Panc1 (cell line): ENCODE data around the gene SCRG1. TPM values are rescaled to one million over a fixed set of nuclear protein-coding genes. Genes with fewer than 3 reads are reported as not detected.

Source experiments
- ATAC-seq: fragments of 200-7000 bp; cut with Tn5 transposase; 2 replicates; pipeline ENCODE4 v1.9.1; 2020; ENCODE audit warnings: mild to moderate bottlenecking, moderate library complexity
- BruUV-seq: library from RNA; stranded (reverse); fragments of 400-500 nt; replicated peaks from 2 replicates; lab custom pipeline; 2021; lab: Mats Ljungman, UMichigan
- CTCF ChIA-PET: fragments of 300-600 bp; sonication (Branson Sonifier 250); formaldehyde crosslinking; loops from one replicate; lab custom pipeline; 2022; ENCODE audit warnings: antibody characterized with exemption; lab: Charles Lee
- POLR2A ChIA-PET: fragments of 300-600 bp; sonication (Branson Sonifier 250); formaldehyde crosslinking; loops from one replicate; lab custom pipeline; 2022; ENCODE audit warnings: antibody characterized with exemption; lab: Charles Lee
- DNase-seq: peaks from one replicate; pipeline ENCODE4 v3.0.0-alpha.2; 2010; ENCODE audit warnings: low read depth, low spot score
- H3K27ac ChIP-seq: 2 replicates; pipeline ENCODE4 v1.5.1; 2011; ENCODE audit warnings: mild to moderate bottlenecking, low read length, inconsistent platforms
- H3K27me3 ChIP-seq: fragments of 200-500 bp; sonication (Bioruptor generic); 2 replicates; pipeline ENCODE4 v1.6.0; 2014; ENCODE audit warnings: low read length, inconsistent platforms; ENCODE audit not compliant: control insufficient read depth, insufficient read depth
- H3K36me3 ChIP-seq: fragments of 200-500 bp; sonication (Bioruptor generic); 2 replicates; pipeline ENCODE4 v1.5.1; 2014; ENCODE audit warnings: inconsistent platforms, mild to moderate bottlenecking, low read length, moderate library complexity; ENCODE audit not compliant: control insufficient read depth, insufficient read depth
- H3K4me1 ChIP-seq: 2 replicates; pipeline ENCODE4 v1.5.1; 2011; ENCODE audit warnings: inconsistent platforms, mild to moderate bottlenecking, low read length, moderate library complexity; ENCODE audit not compliant: control insufficient read depth, insufficient read depth
- H3K4me3 ChIP-seq, 2 experiments: 2 replicates each; pipeline ENCODE4 v1.5.1; 2011 to 2012; ENCODE audit warnings: low read depth in 2 of 2, low read length in 2 of 2, mild to moderate bottlenecking in 2 of 2, inconsistent platforms in 1 of 2, moderate library complexity in 1 of 2
- H3K9me3 ChIP-seq: fragments of 200-500 bp; sonication (Bioruptor generic); 2 replicates; pipeline ENCODE4 v1.5.1; 2014; ENCODE audit warnings: low read depth, mild to moderate bottlenecking, inconsistent platforms, low read length, moderate library complexity; ENCODE audit not compliant: control insufficient read depth, insufficient read depth
- POLR2AphosphoS5 ChIP-seq: IDR thresholded peaks from 2 replicates; pipeline ENCODE4 v1.6.1; 2012; ENCODE audit warnings: mild to moderate bottlenecking, low read depth, low read length, moderate library complexity
- SIN3A ChIP-seq: IDR thresholded peaks from 2 replicates; pipeline ENCODE4 v1.6.1; 2012; ENCODE audit warnings: low read depth, mild to moderate bottlenecking, low read length, moderate library complexity, borderline replicate concordance; ENCODE audit not compliant: insufficient read depth
- TCF7L2 ChIP-seq: IDR thresholded peaks from 2 replicates; pipeline ENCODE4 v1.6.1; 2011; ENCODE audit warnings: mild to moderate bottlenecking, low read depth, low read length, inconsistent platforms
- in situ Hi-C: cut with HindIII; loops from 2 replicates; pipeline ENCODE4 v1.10.0; 2016; ENCODE audit warnings: low sequenced_read_pairs, low pct_unique_long_range_greater_than_20kb
- intact Hi-C: fragments of 100-400 bp; cut with micrococcal nuclease; formaldehyde crosslinking; loops from one replicate; pipeline ENCODE4 v1.10.0; 2022; ENCODE audit not compliant: unreplicated experiment
- total RNA-seq: library from RNA; stranded (reverse); gene quantifications from one replicate; pipeline ENCODE4 v1.2.1, GENCODE V29; 2021; ENCODE audit not compliant: unreplicated experiment
- TF ChIP-seq, protein P1 (sequence below): fragments of 450-650 bp; IDR thresholded peaks from 2 replicates; pipeline ENCODE4 v1.5.1; 2017; ENCODE audit warnings: mild to moderate bottlenecking
- TF ChIP-seq, protein P2 (sequence below), 2 experiments: IDR thresholded peaks; 2 replicates each; pipeline ENCODE4 v1.6.1; 2011 to 2012; ENCODE audit warnings: low read depth in 2 of 2, control low read depth in 1 of 2, low read length in 1 of 2, mild to moderate bottlenecking in 1 of 2, moderate library complexity in 1 of 2; ENCODE audit not compliant: insufficient read depth in 1 of 2

Gene SCRG1
- total RNA-seq, 1 experiment from 2014 or later = not detected

DNA sequence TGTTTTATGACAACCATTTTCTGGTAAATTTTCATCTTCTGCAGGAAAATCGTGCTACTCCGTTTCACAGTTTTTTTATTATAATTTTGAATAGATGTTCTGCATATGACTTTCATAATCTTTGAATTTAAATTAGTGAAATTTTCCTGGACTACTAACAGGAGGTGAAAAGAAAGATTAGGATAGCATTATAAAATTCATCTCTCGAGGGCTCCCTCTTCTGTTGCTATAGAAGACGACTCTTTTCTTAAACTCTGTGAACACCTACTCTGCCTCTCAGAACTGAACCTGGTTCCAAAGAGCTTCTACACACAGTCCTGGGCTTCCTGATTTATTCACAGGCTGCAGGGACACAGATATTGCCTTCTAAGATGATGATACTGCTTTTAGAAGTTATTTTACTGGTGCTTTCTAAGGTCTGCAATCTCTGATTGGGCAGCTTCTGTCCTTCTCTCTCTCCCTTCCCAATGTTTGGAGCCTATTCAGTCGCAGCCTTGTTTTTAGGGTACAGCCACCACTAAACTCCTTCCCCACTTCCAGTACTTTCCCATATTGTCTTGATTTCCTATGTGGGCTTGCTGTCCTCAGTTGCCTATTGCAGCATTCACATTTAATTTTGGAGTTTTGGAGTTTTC is 38.2 kb downstream of the SCRG1 start:
- TF ChIP-seq, protein P1, sequence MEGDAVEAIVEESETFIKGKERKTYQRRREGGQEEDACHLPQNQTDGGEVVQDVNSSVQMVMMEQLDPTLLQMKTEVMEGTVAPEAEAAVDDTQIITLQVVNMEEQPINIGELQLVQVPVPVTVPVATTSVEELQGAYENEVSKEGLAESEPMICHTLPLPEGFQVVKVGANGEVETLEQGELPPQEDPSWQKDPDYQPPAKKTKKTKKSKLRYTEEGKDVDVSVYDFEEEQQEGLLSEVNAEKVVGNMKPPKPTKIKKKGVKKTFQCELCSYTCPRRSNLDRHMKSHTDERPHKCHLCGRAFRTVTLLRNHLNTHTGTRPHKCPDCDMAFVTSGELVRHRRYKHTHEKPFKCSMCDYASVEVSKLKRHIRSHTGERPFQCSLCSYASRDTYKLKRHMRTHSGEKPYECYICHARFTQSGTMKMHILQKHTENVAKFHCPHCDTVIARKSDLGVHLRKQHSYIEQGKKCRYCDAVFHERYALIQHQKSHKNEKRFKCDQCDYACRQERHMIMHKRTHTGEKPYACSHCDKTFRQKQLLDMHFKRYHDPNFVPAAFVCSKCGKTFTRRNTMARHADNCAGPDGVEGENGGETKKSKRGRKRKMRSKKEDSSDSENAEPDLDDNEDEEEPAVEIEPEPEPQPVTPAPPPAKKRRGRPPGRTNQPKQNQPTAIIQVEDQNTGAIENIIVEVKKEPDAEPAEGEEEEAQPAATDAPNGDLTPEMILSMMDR = peak; percentile 52
- TF ChIP-seq SIN3A (no peak), TCF7L2 (no peak), POLR2AphosphoS5 (no peak)
- TF ChIP-seq, protein P2, sequence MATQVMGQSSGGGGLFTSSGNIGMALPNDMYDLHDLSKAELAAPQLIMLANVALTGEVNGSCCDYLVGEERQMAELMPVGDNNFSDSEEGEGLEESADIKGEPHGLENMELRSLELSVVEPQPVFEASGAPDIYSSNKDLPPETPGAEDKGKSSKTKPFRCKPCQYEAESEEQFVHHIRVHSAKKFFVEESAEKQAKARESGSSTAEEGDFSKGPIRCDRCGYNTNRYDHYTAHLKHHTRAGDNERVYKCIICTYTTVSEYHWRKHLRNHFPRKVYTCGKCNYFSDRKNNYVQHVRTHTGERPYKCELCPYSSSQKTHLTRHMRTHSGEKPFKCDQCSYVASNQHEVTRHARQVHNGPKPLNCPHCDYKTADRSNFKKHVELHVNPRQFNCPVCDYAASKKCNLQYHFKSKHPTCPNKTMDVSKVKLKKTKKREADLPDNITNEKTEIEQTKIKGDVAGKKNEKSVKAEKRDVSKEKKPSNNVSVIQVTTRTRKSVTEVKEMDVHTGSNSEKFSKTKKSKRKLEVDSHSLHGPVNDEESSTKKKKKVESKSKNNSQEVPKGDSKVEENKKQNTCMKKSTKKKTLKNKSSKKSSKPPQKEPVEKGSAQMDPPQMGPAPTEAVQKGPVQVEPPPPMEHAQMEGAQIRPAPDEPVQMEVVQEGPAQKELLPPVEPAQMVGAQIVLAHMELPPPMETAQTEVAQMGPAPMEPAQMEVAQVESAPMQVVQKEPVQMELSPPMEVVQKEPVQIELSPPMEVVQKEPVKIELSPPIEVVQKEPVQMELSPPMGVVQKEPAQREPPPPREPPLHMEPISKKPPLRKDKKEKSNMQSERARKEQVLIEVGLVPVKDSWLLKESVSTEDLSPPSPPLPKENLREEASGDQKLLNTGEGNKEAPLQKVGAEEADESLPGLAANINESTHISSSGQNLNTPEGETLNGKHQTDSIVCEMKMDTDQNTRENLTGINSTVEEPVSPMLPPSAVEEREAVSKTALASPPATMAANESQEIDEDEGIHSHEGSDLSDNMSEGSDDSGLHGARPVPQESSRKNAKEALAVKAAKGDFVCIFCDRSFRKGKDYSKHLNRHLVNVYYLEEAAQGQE (IDR thresholded peaks at IDR 0.05; ENCODE audit: insufficient read depth in 1 of 2, low read depth in 2 of 2, low read length in 1 of 2) = no peak
- Histone ChIP-seq H3K27ac (no peak overlapping the region), H3K36me3 (no peaks in the 10 kb centered on the region), H3K4me1 (no peaks in the 10 kb centered on the region), H3K4me3 (no peak overlapping the region), H3K27me3 (no peaks in the 10 kb centered on the region), H3K9me3 (no peaks in the 10 kb centered on the region)
- in situ Hi-C loops = no loop called here
- ChIA-PET POLR2A (interaction anchor here (0.5 to 1.1 kb wide), 2 partner anchors 9 to 47 kb away, joined by 4 to 6 read pairs; no protein-coding TSS in a partner anchor), CTCF (interaction anchor here (0.6 kb wide), 1 partner anchor 348 kb away, joined by 3 read pairs; no protein-coding TSS in a partner anchor)
- DNase-seq (no peak), ATAC-seq (peak; percentile 79)
- no TSS peak for BruUV-seq
- intact Hi-C loops = no loop called here

DNA sequence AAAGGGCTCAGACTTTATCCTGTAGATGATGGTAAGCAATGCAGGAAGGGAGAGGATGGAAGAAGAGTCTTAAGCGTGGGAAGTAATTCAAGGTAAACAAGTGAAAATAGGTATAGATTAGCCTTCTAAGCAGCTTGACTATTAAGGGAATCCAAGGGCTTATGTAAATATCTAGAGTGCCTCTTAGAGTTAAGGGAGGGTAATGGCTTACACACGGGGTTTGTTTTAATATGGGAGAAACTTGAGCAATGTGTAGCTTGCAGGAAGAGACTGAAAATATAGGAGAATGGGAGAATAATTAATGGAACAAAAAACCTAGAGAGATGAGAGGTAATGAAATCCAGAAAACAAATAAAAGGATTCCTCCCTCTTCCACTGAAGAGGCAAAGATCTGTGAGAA is 41.0 kb downstream of the SCRG1 start:
- BruUV-seq = no TSS peak
- ATAC-seq (no peak), DNase-seq (no peak)
- POLR2A ChIA-PET = interaction anchor here (0.6 kb wide), 1 partner anchor 13 kb away, joined by 3 read pairs; the partner anchor contains the start of gene SAP30
- Histone ChIP-seq H3K9me3 (no peaks in the 10 kb centered on the region), H3K27ac (no peak overlapping the region), H3K4me3 (no peak overlapping the region), H3K4me1 (no peaks in the 10 kb centered on the region), H3K36me3 (no peaks in the 10 kb centered on the region), H3K27me3 (no peaks in the 10 kb centered on the region)
- no peak for TF ChIP-seq TCF7L2
- TF ChIP-seq, protein P2 (IDR thresholded peaks at IDR 0.05; ENCODE audit: insufficient read depth in 1 of 2, low read depth in 2 of 2, low read length in 1 of 2) = no peak
- no peak for TF ChIP-seq SIN3A
- no peak for TF ChIP-seq POLR2AphosphoS5
- TF ChIP-seq, protein P1 = no peak
- in situ Hi-C loops (no loop called here), intact Hi-C loops (no loop called here)
- CTCF ChIA-PET = no interaction called here
